H9 (cell line): ENCODE data around the gene NSMF. TPM values are rescaled to one million over a fixed set of nuclear protein-coding genes. Genes with fewer than 3 reads are reported as not detected.

ENCODE experiments used
- DNase-seq: peaks from one replicate; pipeline ENCODE4 v3.0.0-alpha.2; 2017
- H2AFZ ChIP-seq: one replicate; pipeline ENCODE4 v1.6.1; 2013; ENCODE audit warnings: mild to moderate bottlenecking, low read length, control low read depth, moderate library complexity
- H2AK5ac ChIP-seq: 2 replicates; pipeline ENCODE4 v1.6.1; 2013; ENCODE audit warnings: low read length, control low read depth, mixed read lengths; ENCODE audit not compliant: insufficient read length
- H2BK120ac ChIP-seq: one replicate; pipeline ENCODE4 v1.6.1; 2013; ENCODE audit warnings: low read depth, mild to moderate bottlenecking, low read length, control low read depth, inconsistent platforms; ENCODE audit not compliant: poor library complexity, severe bottlenecking
- H2BK12ac ChIP-seq: 2 replicates; pipeline ENCODE4 v1.6.1; 2013; ENCODE audit warnings: low read length, control low read depth, mixed read lengths, low read depth; ENCODE audit not compliant: insufficient read length
- H2BK15ac ChIP-seq: 2 replicates; pipeline ENCODE4 v1.6.1; 2013; ENCODE audit warnings: low read depth, low read length, control low read depth
- H2BK20ac ChIP-seq: one replicate; pipeline ENCODE4 v1.6.1; 2013; ENCODE audit warnings: low read depth, mild to moderate bottlenecking, low read length, control low read depth, inconsistent platforms; ENCODE audit not compliant: poor library complexity, severe bottlenecking
- H2BK5ac ChIP-seq: 2 replicates; pipeline ENCODE4 v1.6.1; 2013; ENCODE audit warnings: low read length, control low read depth, mixed read lengths; ENCODE audit not compliant: insufficient read length
- H3K14ac ChIP-seq: 2 replicates; pipeline ENCODE4 v1.6.1; 2013; ENCODE audit warnings: low read length, control low read depth; ENCODE audit not compliant: insufficient read depth
- H3K18ac ChIP-seq: 2 replicates; pipeline ENCODE4 v1.6.1; 2013; ENCODE audit warnings: low read depth, mild to moderate bottlenecking, mixed read lengths, low read length, control low read depth; ENCODE audit not compliant: insufficient read length
- H3K23ac ChIP-seq: 2 replicates; pipeline ENCODE4 v1.6.1; 2013; ENCODE audit warnings: low read length, control low read depth, mixed read lengths, low read depth; ENCODE audit not compliant: insufficient read length
- H3K23me2 ChIP-seq: 2 replicates; pipeline ENCODE4 v1.6.1; 2013; ENCODE audit warnings: low read depth, mild to moderate bottlenecking, mixed read lengths, low read length, control low read depth; ENCODE audit not compliant: insufficient read length, poor library complexity, severe bottlenecking
- H3K27ac ChIP-seq: 2 replicates; pipeline ENCODE4 v1.5.1; 2013; ENCODE audit warnings: low read length, control low read depth, mixed read lengths, low read depth; ENCODE audit not compliant: insufficient read length
- H3K27me3 ChIP-seq: 2 replicates; pipeline ENCODE4 v1.6.1; 2013; ENCODE audit warnings: low read length, control low read depth, inconsistent platforms; ENCODE audit not compliant: insufficient read depth
- H3K4ac ChIP-seq: 2 replicates; pipeline ENCODE4 v1.6.1; 2013; ENCODE audit warnings: low read depth, mild to moderate bottlenecking, control low read depth, inconsistent platforms, low read length, moderate library complexity
- H3K4me1 ChIP-seq: 2 replicates; pipeline ENCODE4 v1.6.1; 2013; ENCODE audit warnings: low read length, control low read depth, inconsistent platforms; ENCODE audit not compliant: insufficient read depth
- H3K4me2 ChIP-seq: 2 replicates; pipeline ENCODE4 v1.6.1; 2013; ENCODE audit warnings: low read length, control low read depth, mixed read lengths; ENCODE audit not compliant: insufficient read length, insufficient read depth
- H3K56ac ChIP-seq: 2 replicates; pipeline ENCODE4 v1.6.1; 2013; ENCODE audit warnings: low read depth, mild to moderate bottlenecking, mixed read lengths, low read length, control low read depth; ENCODE audit not compliant: insufficient read length
- H3K79me1 ChIP-seq: 2 replicates; pipeline ENCODE4 v1.6.1; 2013; ENCODE audit warnings: low read depth, mild to moderate bottlenecking, moderate library complexity, low read length, control low read depth, inconsistent platforms; ENCODE audit not compliant: insufficient read depth, poor library complexity, severe bottlenecking
- H3K79me2 ChIP-seq: 2 replicates; pipeline ENCODE4 v1.6.1; 2013; ENCODE audit warnings: low read length, control low read depth, inconsistent platforms; ENCODE audit not compliant: insufficient read depth
- H3K9ac ChIP-seq: 2 replicates; pipeline ENCODE4 v1.6.1; 2013; ENCODE audit warnings: low read length, control low read depth, mixed read lengths; ENCODE audit not compliant: insufficient read length; ENCODE audit errors: extremely low read depth
- H3K9me3 ChIP-seq: one replicate; pipeline ENCODE4 v1.6.1; 2013; ENCODE audit warnings: low read depth, low read length, inconsistent platforms; ENCODE audit not compliant: control insufficient read depth
- H3T11ph ChIP-seq: one replicate; pipeline ENCODE4 v1.6.1; 2013; ENCODE audit warnings: mild to moderate bottlenecking, low read length, control low read depth, inconsistent platforms
- H4K20me1 ChIP-seq: one replicate; pipeline ENCODE4 v1.6.1; 2013; ENCODE audit not compliant: control insufficient read depth, insufficient read length, insufficient read depth
- H4K5ac ChIP-seq: 2 replicates; pipeline ENCODE4 v1.6.1; 2013; ENCODE audit warnings: low read depth, mild to moderate bottlenecking, mixed read lengths, low read length, control low read depth; ENCODE audit not compliant: insufficient read length
- H4K8ac ChIP-seq: replicated peaks from 2 replicates; pipeline ENCODE4 v1.6.1; 2013; ENCODE audit warnings: low read length, control low read depth, mixed read lengths, low read depth; ENCODE audit not compliant: insufficient read length
- H4K91ac ChIP-seq: 2 replicates; pipeline ENCODE4 v1.6.1; 2013; ENCODE audit warnings: low read depth, mild to moderate bottlenecking, moderate library complexity, mixed read lengths, low read length, control low read depth; ENCODE audit not compliant: insufficient read length
- H3K27ac Mint-ChIP-seq, 3 experiments: 2 replicates in 2 of 3; 3 replicates in 1 of 3; pipeline ENCODE4 v1.8.0; 2020 to 2021; ENCODE audit warnings: mixed read lengths in 3 of 3, mild to moderate bottlenecking in 1 of 3, moderate library complexity in 1 of 3
- H3K27me3 Mint-ChIP-seq: 2 replicates; pipeline ENCODE4 v1.8.0; 2021; ENCODE audit warnings: low read depth, mild to moderate bottlenecking, moderate library complexity, mixed read lengths
- H3K36me3 Mint-ChIP-seq, 3 experiments: 2 replicates in 2 of 3; 3 replicates in 1 of 3; pipeline ENCODE4 v1.8.0; 2020 to 2021; ENCODE audit warnings: low read depth in 3 of 3, mixed read lengths in 3 of 3; ENCODE audit not compliant: insufficient read depth in 1 of 3
- H3K4me1 Mint-ChIP-seq, 2 experiments: 2 replicates each; pipeline ENCODE4 v1.8.0; 2020; ENCODE audit warnings: mixed read lengths in 2 of 2
- H3K4me3 Mint-ChIP-seq, 2 experiments: 2 replicates in 1 of 2; 3 replicates in 1 of 2; pipeline ENCODE4 v1.8.0; 2020 to 2021; ENCODE audit warnings: mild to moderate bottlenecking in 2 of 2, mixed read lengths in 2 of 2, moderate library complexity in 1 of 2
- H3K9me3 Mint-ChIP-seq, 2 experiments: 2 replicates in 1 of 2; 3 replicates in 1 of 2; pipeline ENCODE4 v1.8.0; 2020; ENCODE audit warnings: mild to moderate bottlenecking in 2 of 2, mixed read lengths in 2 of 2, moderate library complexity in 1 of 2
- CTCF ChIP-seq: fragments of 200-600 bp; sonication (generic); conservative IDR thresholded peaks from 3 replicates; pipeline ENCODE4 v1.8.0; 2021; ENCODE audit warnings: antibody characterized with exemption, mild to moderate bottlenecking
- WGBS: extraction: QIAGEN DNeasy Blood & Tissue Kit; methylation state at CpG from one replicate; pipeline ENCODE4 v1.1.7; 2013; ENCODE audit warnings: missing lambda C conversion rate, low lambda C conversion rate, mixed read lengths; ENCODE audit not compliant: insufficient read length; ENCODE audit errors: extremely low coverage; 5-methylcytosine and 5-hydroxymethylcytosine counted together
- total RNA-seq: library from RNA; stranded (reverse); gene quantifications from 2 replicates; pipeline ENCODE4 v1.2.1, GENCODE V29; 2021

The NSMF gene
- total RNA-seq, 1 experiment from 2014 or later: 46.3 TPM

GRCh38 chr9:137416006-137416562 is 43.0 kb downstream of the NSMF start:
- Histone ChIP-seq H3K27ac (no peak overlapping the region), H3K79me2 (no peaks in the 10 kb centered on the region), H2BK120ac (no peak overlapping the region), H3K79me1 (no peaks in the 10 kb centered on the region), H3K9me3 (no peaks in the 10 kb centered on the region), H2BK15ac (no peak overlapping the region), H4K20me1 (no peaks in the 10 kb centered on the region), H3K4me1 (no peaks in the 10 kb centered on the region), H3K9ac (no peak overlapping the region), H3K18ac (no peak overlapping the region), H4K91ac (no peak overlapping the region), H3K56ac (no peak overlapping the region), H2BK20ac (no peak overlapping the region), H3K4me2 (no peak overlapping the region), H2BK12ac (no peak overlapping the region), H3K4ac (no peak overlapping the region), H4K8ac (no peak overlapping the region), H2AK5ac (no peak overlapping the region), H4K5ac (no peak overlapping the region), H3K27me3 (no peaks in the 10 kb centered on the region), H3K23me2 (no peaks in the 10 kb centered on the region), H3K23ac (no peak overlapping the region), H2AFZ (no peak overlapping the region), H2BK5ac (no peak overlapping the region), H3K14ac (no peak overlapping the region), H3T11ph (no peak overlapping the region)
- no CpG with 5 or more reads among the region's 23 CpGs for WGBS
- TF ChIP-seq CTCF: no peak
- DNase-seq: no peak
- Mint-ChIP-seq H3K4me1 (no peaks in the 10 kb centered on the region), H3K9me3 (no peaks in the 10 kb centered on the region), H3K4me3 (no peak overlapping the region), H3K36me3 (no peaks in the 10 kb centered on the region), H3K27ac (no peak overlapping the region), H3K27me3 (no peaks in the 10 kb centered on the region)
